ENCODE measurements around the gene VPS4A. TPM values are rescaled to one million over a fixed set of nuclear protein-coding genes. Genes with fewer than 3 reads are reported as not detected.

VPS4A gene
- total RNA-seq, 4 donors from 2014 or later: 41.9 to 46.5 (median 43.6) TPM

GRCh38 chr16:69301861-69302260, 9.3 kb upstream of the VPS4A start:
- Histone ChIP-seq H3K9me3 (no peaks in the 10 kb centered on the region), H3K4me3 (no peak overlapping the region), H3K4me1 (no peaks in the 10 kb centered on the region), H3K27ac (replicated peaks in 1 of 4) (no peak overlapping the region), H3K27me3 (no peaks in the 10 kb centered on the region), H3K36me3 (peaks cover 20 to 57% (median 26%) of the 10 kb centered on the region in 4 donors)
- no peak for DNase-seq (ENCODE audit: extremely low spot score)
- 88% methylated on average over 4 of the region's 4 CpGs for WGBS
- intact Hi-C loops (cut with DNase I): no loop called here
- TF ChIP-seq EP300 (IDR thresholded peaks at IDR 0.05) (no peak), POLR2AphosphoS5 (IDR thresholded peaks at IDR 0.05) (no peak), CTCF (IDR thresholded peaks at IDR 0.05) (no peak), POLR2A (IDR thresholded peaks at IDR 0.05; ENCODE audit: low read depth) (no peak)

- H3K27me3 ChIP-seq: no peaks in the 10 kb centered on the region
- no peak for TF ChIP-seq EP300 (IDR thresholded peaks at IDR 0.05)
- no peak for DNase-seq (ENCODE audit: extremely low spot score)
- WGBS: 89% methylated on average over 4 of the region's 4 CpGs
- peaks cover 20 to 55% (median 26%) of the 10 kb centered on the region in 4 donors for H3K36me3 ChIP-seq
- H3K4me1 ChIP-seq: no peaks in the 10 kb centered on the region
- intact Hi-C loops (cut with DNase I): no loop called here
- no peaks in the 10 kb centered on the region for H3K9me3 ChIP-seq
- no peak overlapping the region for H3K4me3 ChIP-seq
- no peak overlapping the region for H3K27ac ChIP-seq (replicated peaks in 1 of 4)
These were observed 8.8 kb upstream of the VPS4A start for GRCh38 chr16:69302301-69302700.

GRCh38 chr16:69306031-69306430, 5.1 kb upstream of the VPS4A start:
- no peak for DNase-seq (ENCODE audit: extremely low spot score)
- TF ChIP-seq EP300 (IDR thresholded peaks at IDR 0.05): no peak
- TF ChIP-seq POLR2A (IDR thresholded peaks at IDR 0.05; ENCODE audit: low read depth): no peak
- TF ChIP-seq POLR2AphosphoS5 (IDR thresholded peaks at IDR 0.05): no peak
- no peak for TF ChIP-seq CTCF (IDR thresholded peaks at IDR 0.05)
- intact Hi-C loops (cut with DNase I): no loop called here
- peaks cover 1 to 21% (median 8%) of the 10 kb centered on the region in 4 donors for H3K36me3 ChIP-seq
- no peaks in the 10 kb centered on the region for H3K9me3 ChIP-seq
- H3K4me3 ChIP-seq: no peak overlapping the region
- H3K27me3 ChIP-seq: no peaks in the 10 kb centered on the region
- no peak overlapping the region for H3K27ac ChIP-seq (replicated peaks in 1 of 4)
- 76% methylated on average over 1 of the region's 1 CpG for WGBS
- peaks cover 0 to 7% (median 6%) of the 10 kb centered on the region in 4 donors for H3K4me1 ChIP-seq

- Histone ChIP-seq H3K27ac (replicated peaks in 1 of 4) (no peak overlapping the region), H3K4me1 (peaks cover 2 to 12% (median 8%) of the 10 kb centered on the region in 4 donors), H3K36me3 (peaks cover 0 to 10% (median 4%) of the 10 kb centered on the region in 4 donors), H3K4me3 (no peak overlapping the region), H3K9me3 (no peaks in the 10 kb centered on the region), H3K27me3 (no peaks in the 10 kb centered on the region)
- 86% methylated on average over 1 of the region's 1 CpG for WGBS
- TF ChIP-seq POLR2A (IDR thresholded peaks at IDR 0.05; ENCODE audit: low read depth) (no peak), EP300 (IDR thresholded peaks at IDR 0.05) (no peak), POLR2AphosphoS5 (IDR thresholded peaks at IDR 0.05) (no peak), CTCF (IDR thresholded peaks at IDR 0.05) (no peak)
- no peak for DNase-seq (ENCODE audit: extremely low spot score)
- intact Hi-C loops (cut with DNase I): no loop called here
These were observed 4.1 kb upstream of the VPS4A start for GRCh38 chr16:69307091-69307490.

GRCh38 chr16:69307856-69308255, 3.3 kb upstream of the VPS4A start:
- Histone ChIP-seq H3K9me3 (no peaks in the 10 kb centered on the region), H3K36me3 (peaks cover 0 to 4% (median 1%) of the 10 kb centered on the region in 4 donors), H3K27me3 (no peaks in the 10 kb centered on the region), H3K27ac (replicated peaks in 1 of 4) (no peak overlapping the region), H3K4me1 (peaks cover 10 to 20% (median 16%) of the 10 kb centered on the region in 4 donors), H3K4me3 (no peak overlapping the region)
- WGBS: 89% methylated on average over 2 of the region's 2 CpGs
- TF ChIP-seq POLR2A (IDR thresholded peaks at IDR 0.05; ENCODE audit: low read depth): no peak
- no peak for TF ChIP-seq EP300 (IDR thresholded peaks at IDR 0.05)
- TF ChIP-seq CTCF (IDR thresholded peaks at IDR 0.05): no peak
- no peak for TF ChIP-seq POLR2AphosphoS5 (IDR thresholded peaks at IDR 0.05)
- DNase-seq (ENCODE audit: extremely low spot score): no peak
- intact Hi-C loops (cut with DNase I): no loop called here

All from esophagus muscularis mucosa (tissue), 4 donors.